Measurements from ENCODE around the gene STAT6.

- no peak for TF ChIP-seq CTCF (conservative IDR thresholded peaks at IDR 0.05)
- TF ChIP-seq EZH2 (IDR thresholded peaks at IDR 0.05; ENCODE audit: low read depth): no peak
These were observed 19.3 kb downstream of the STAT6 start for GRCh38 chr12:57091638-57092528.
